ENCODE measurements around the gene TENM4.
A peak's percentile ranks its signal among the peaks of the same experiment; 100 is the strongest.

The TENM4 gene

GRCh38 chr11:78717041-78717440 lies 723.8 kb downstream of the TENM4 start:
- DNase-seq (ENCODE audit: low read depth, low spot score): no peak

GRCh38 chr11:78715639-78716311 lies 725.1 kb downstream of the TENM4 start:
- DNase-seq (ENCODE audit: low read depth, low spot score): peak; percentile 95

GRCh38 chr11:78714539-78714938 lies 726.3 kb downstream of the TENM4 start:
- no peak for DNase-seq (ENCODE audit: low read depth, low spot score)

- DNase-seq (ENCODE audit: low read depth, low spot score): no peak
These were observed 729.1 kb downstream of the TENM4 start for GRCh38 chr11:78711735-78712134.

GRCh38 chr11:78710417-78710816 lies 730.4 kb downstream of the TENM4 start:
- DNase-seq (ENCODE audit: low read depth, low spot score): no peak

- DNase-seq (ENCODE audit: low read depth, low spot score): no peak
These were observed 732.4 kb downstream of the TENM4 start for GRCh38 chr11:78708388-78708787.

- DNase-seq (ENCODE audit: low read depth, low spot score): no peak
These were observed 734.3 kb downstream of the TENM4 start for GRCh38 chr11:78706551-78706950.

- no peak for DNase-seq (ENCODE audit: low read depth, low spot score)
These were observed 736.0 kb downstream of the TENM4 start for GRCh38 chr11:78704811-78705210.

GRCh38 chr11:78699609-78700135 lies 741.2 kb downstream of the TENM4 start:
- peak; percentile 53 for DNase-seq (ENCODE audit: low read depth, low spot score)

GRCh38 chr11:78698612-78699011 lies 742.2 kb downstream of the TENM4 start:
- DNase-seq (ENCODE audit: low read depth, low spot score): peak; percentile 97

GRCh38 chr11:78696177-78696576 lies 744.7 kb downstream of the TENM4 start:
- no peak for DNase-seq (ENCODE audit: low read depth, low spot score)

GRCh38 chr11:78694152-78694551 lies 746.7 kb downstream of the TENM4 start:
- no peak for DNase-seq (ENCODE audit: low read depth, low spot score)

- DNase-seq (ENCODE audit: low read depth, low spot score): no peak
These were observed 749.6 kb downstream of the TENM4 start for GRCh38 chr11:78691215-78691614.

GRCh38 chr11:78690352-78690987 lies 750.4 kb downstream of the TENM4 start:
- DNase-seq (ENCODE audit: low read depth, low spot score): no peak

GRCh38 chr11:78689585-78690153 lies 751.2 kb downstream of the TENM4 start:
- DNase-seq (ENCODE audit: low read depth, low spot score): no peak

GRCh38 chr11:78689101-78689500 lies 751.7 kb downstream of the TENM4 start:
- no peak for DNase-seq (ENCODE audit: low read depth, low spot score)

- DNase-seq (ENCODE audit: low read depth, low spot score): no peak
These were observed 752.4 kb downstream of the TENM4 start for GRCh38 chr11:78688460-78688859.

- no peak for DNase-seq (ENCODE audit: low read depth, low spot score)
These were observed 755.7 kb downstream of the TENM4 start for GRCh38 chr11:78685156-78685555.

GRCh38 chr11:78684377-78684776 lies 756.5 kb downstream of the TENM4 start:
- no peak for DNase-seq (ENCODE audit: low read depth, low spot score)

GRCh38 chr11:78683774-78684173 lies 757.1 kb downstream of the TENM4 start:
- DNase-seq (ENCODE audit: low read depth, low spot score): no peak

GRCh38 chr11:78676026-78676557 lies 764.7 kb downstream of the TENM4 start:
- no peak for DNase-seq (ENCODE audit: low read depth, low spot score)

GRCh38 chr11:78672850-78673620 lies 767.8 kb downstream of the TENM4 start:
- DNase-seq (ENCODE audit: low read depth, low spot score): no peak

Data from astrocyte of the hippocampus (primary cell).